ENCODE data around the gene CYBC1.
A peak's percentile ranks its signal among the peaks of the same experiment; 100 is the strongest.

The CYBC1 gene

GRCh38 chr17:82408288-82408937, 42.1 kb downstream of the CYBC1 start:
- DNase-seq (ENCODE audit: low spot score) = no peak

GRCh38 chr17:82407255-82407654, 43.3 kb downstream of the CYBC1 start:
- no peak for DNase-seq (ENCODE audit: low spot score)

- DNase-seq (ENCODE audit: low spot score) = no peak
These were observed 44.4 kb downstream of the CYBC1 start for GRCh38 chr17:82406131-82406671.

GRCh38 chr17:82405051-82405450, 45.5 kb downstream of the CYBC1 start:
- no peak for DNase-seq (ENCODE audit: low spot score)

GRCh38 chr17:82403662-82404660, 46.6 kb downstream of the CYBC1 start:
- no peak for DNase-seq (ENCODE audit: low spot score)

- DNase-seq (ENCODE audit: low spot score) = no peak
These were observed 47.7 kb downstream of the CYBC1 start for GRCh38 chr17:82402865-82403264.

GRCh38 chr17:82400830-82401229, 49.7 kb downstream of the CYBC1 start:
- DNase-seq (ENCODE audit: low spot score) = peak; percentile 48

GRCh38 chr17:82400206-82400605, 50.3 kb downstream of the CYBC1 start:
- no peak for DNase-seq (ENCODE audit: low spot score)

GRCh38 chr17:82399601-82400101, 50.9 kb downstream of the CYBC1 start:
- DNase-seq (ENCODE audit: low spot score) = no peak

GRCh38 chr17:82399041-82399441, 51.5 kb downstream of the CYBC1 start:
- no peak for DNase-seq (ENCODE audit: low spot score)

- DNase-seq (ENCODE audit: low spot score) = no peak
These were observed 52.9 kb downstream of the CYBC1 start for GRCh38 chr17:82397449-82398335.

GRCh38 chr17:82396601-82397435, 53.7 kb downstream of the CYBC1 start:
- no peak for DNase-seq (ENCODE audit: low spot score)

- no peak for DNase-seq (ENCODE audit: low spot score)
These were observed 56.3 kb downstream of the CYBC1 start for GRCh38 chr17:82394278-82394677.

- DNase-seq (ENCODE audit: low spot score) = no peak
These were observed 57.6 kb downstream of the CYBC1 start for GRCh38 chr17:82392941-82393340.
